Measurements from ENCODE around the gene XPC. TPM values are rescaled to one million over a fixed set of nuclear protein-coding genes. Genes with fewer than 3 reads are reported as not detected.
A peak's percentile ranks its signal among the peaks of the same experiment; 100 is the strongest.

Gene XPC
- polyA plus RNA-seq, 1 donor from 2014 or later, result 21.9 TPM

GRCh38 chr3:14144423-14145075 lies 33.9 kb downstream of the XPC start:
- no peaks in the 10 kb centered on the region for H3F3A ChIP-seq (ENCODE audit: insufficient read depth, low read length, poor library complexity, severe bottlenecking)
- H3K79me2 ChIP-seq (replicated peaks; ENCODE audit: insufficient read depth, low read length), result no peaks in the 10 kb centered on the region
- H3K4me2 ChIP-seq (ENCODE audit: low read length), result no peak overlapping the region
- no peak overlapping the region for H3K4me3 ChIP-seq (ENCODE audit: low read length)
- no peaks in the 10 kb centered on the region for H3K9me3 ChIP-seq (ENCODE audit: low read length)
- H2AFZ ChIP-seq (ENCODE audit: low read depth, low read length), result no peak overlapping the region
- no peaks in the 10 kb centered on the region for H3K9me2 ChIP-seq (ENCODE audit: insufficient read depth, low read length)
- no peak for TF ChIP-seq SMC3 (conservative IDR thresholded peaks at IDR 0.05; ENCODE audit: poor library complexity)
- no peak for TF ChIP-seq EP300 (conservative IDR thresholded peaks at IDR 0.05; ENCODE audit: poor library complexity, severe bottlenecking)
- no peak for TF ChIP-seq REST (IDR thresholded peaks at IDR 0.05; ENCODE audit: borderline replicate concordance)
- TF ChIP-seq MXI1 (conservative IDR thresholded peaks at IDR 0.05; ENCODE audit: poor library complexity, severe bottlenecking), result no peak
- no peak for TF ChIP-seq RAD21 (conservative IDR thresholded peaks at IDR 0.05)
- no peak for TF ChIP-seq TAF1 (IDR thresholded peaks at IDR 0.05; ENCODE audit: low read depth)
- no peak for TF ChIP-seq POLR2AphosphoS5 (IDR thresholded peaks at IDR 0.05)
- TF ChIP-seq CTCF (IDR thresholded peaks at IDR 0.05; ENCODE audit: poor library complexity, severe bottlenecking), result no peak
- no peak for TF ChIP-seq EZH2 (IDR thresholded peaks at IDR 0.05; ENCODE audit: borderline replicate concordance, insufficient read depth, low read length, poor library complexity, severe bottlenecking)
- H4K20me1 ChIP-seq (ENCODE audit: insufficient read depth), result no peaks in the 10 kb centered on the region
- peak overlapping the region; percentile 51 for H3K27ac ChIP-seq (ENCODE audit: low read length)
- no peaks in the 10 kb centered on the region for H3K27me3 ChIP-seq (ENCODE audit: insufficient read depth, low read depth, low read length)
- H3K36me3 ChIP-seq (ENCODE audit: insufficient read depth, low read length), result peaks cover 25% of the 10 kb centered on the region
- peak overlapping the region; percentile 19 for H3K9ac ChIP-seq (ENCODE audit: low read length)

- no peaks in the 10 kb centered on the region for H3K27me3 ChIP-seq (ENCODE audit: insufficient read depth, low read depth, low read length)
- no peaks in the 10 kb centered on the region for H3K9me3 ChIP-seq (ENCODE audit: low read length)
- H2AFZ ChIP-seq (ENCODE audit: low read depth, low read length), result no peak overlapping the region
- peaks cover 25% of the 10 kb centered on the region for H3K36me3 ChIP-seq (ENCODE audit: insufficient read depth, low read length)
- H3K9ac ChIP-seq (ENCODE audit: low read length), result peak overlapping the region; percentile 2
- TF ChIP-seq CTCF (IDR thresholded peaks at IDR 0.05; ENCODE audit: poor library complexity, severe bottlenecking), result no peak
- TF ChIP-seq TAF1 (IDR thresholded peaks at IDR 0.05; ENCODE audit: low read depth), result no peak
- H3F3A ChIP-seq (ENCODE audit: insufficient read depth, low read length, poor library complexity, severe bottlenecking), result no peaks in the 10 kb centered on the region
- no peaks in the 10 kb centered on the region for H3K79me2 ChIP-seq (replicated peaks; ENCODE audit: insufficient read depth, low read length)
- no peaks in the 10 kb centered on the region for H4K20me1 ChIP-seq (ENCODE audit: insufficient read depth)
- H3K4me2 ChIP-seq (ENCODE audit: low read length), result no peak overlapping the region
- peak overlapping the region; percentile 45 for H3K27ac ChIP-seq (ENCODE audit: low read length)
- no peaks in the 10 kb centered on the region for H3K9me2 ChIP-seq (ENCODE audit: insufficient read depth, low read length)
- no peak overlapping the region for H3K4me3 ChIP-seq (ENCODE audit: low read length)
These were observed 34.9 kb downstream of the XPC start for GRCh38 chr3:14143271-14144225.
